Glutamatergic neuron (in vitro differentiated cells): Measurements from ENCODE around the gene ZNF280C. TPM values are rescaled to one million over a fixed set of nuclear protein-coding genes. Genes with fewer than 3 reads are reported as not detected.
A peak's percentile ranks its signal among the peaks of the same experiment; 100 is the strongest.

Source experiments
- DNase-seq: peaks from one replicate; pipeline ENCODE4 v3.0.0; 2022
- H3K27ac Mint-ChIP-seq: one replicate; pipeline ENCODE4 v1.8.0; 2020; ENCODE audit warnings: mild to moderate bottlenecking, mixed read lengths, inconsistent platforms; ENCODE audit not compliant: unreplicated experiment
- H3K27me3 Mint-ChIP-seq: one replicate; pipeline ENCODE4 v1.8.0; 2020; ENCODE audit warnings: mild to moderate bottlenecking, moderate library complexity, mixed read lengths, inconsistent platforms; ENCODE audit not compliant: unreplicated experiment
- H3K36me3 Mint-ChIP-seq: one replicate; pipeline ENCODE4 v1.8.0; 2020; ENCODE audit warnings: mild to moderate bottlenecking, mixed read lengths, inconsistent platforms; ENCODE audit not compliant: unreplicated experiment
- H3K4me1 Mint-ChIP-seq: one replicate; pipeline ENCODE4 v1.8.0; 2020; ENCODE audit warnings: mild to moderate bottlenecking, low read depth, mixed read lengths, inconsistent platforms; ENCODE audit not compliant: unreplicated experiment
- H3K4me3 Mint-ChIP-seq: one replicate; pipeline ENCODE4 v1.8.0; 2020; ENCODE audit warnings: mild to moderate bottlenecking, mixed read lengths, inconsistent platforms; ENCODE audit not compliant: unreplicated experiment
- H3K9me3 Mint-ChIP-seq: one replicate; pipeline ENCODE4 v1.8.0; 2020; ENCODE audit warnings: mild to moderate bottlenecking, moderate library complexity, mixed read lengths, inconsistent platforms; ENCODE audit not compliant: unreplicated experiment
- total RNA-seq: library from RNA; stranded (reverse); fragmentation: NEBNext Ultra II Directional; extraction: Animal tissue kit (Norgen Biotek cat#: 25700); gene quantifications from one replicate; pipeline ENCODE4 v1.2.1, GENCODE V29; 2021; ENCODE audit not compliant: unreplicated experiment
- TF ChIP-seq, protein P1 (sequence below): fragments of 200-600 bp; sonication (generic); IDR thresholded peaks from one replicate; pipeline ENCODE4 v1.5.0; 2021; ENCODE audit not compliant: partially characterized antibody, unreplicated experiment

The ZNF280C gene
- total RNA-seq, 1 donor from 2014 or later, result 13.0 TPM

DNA sequence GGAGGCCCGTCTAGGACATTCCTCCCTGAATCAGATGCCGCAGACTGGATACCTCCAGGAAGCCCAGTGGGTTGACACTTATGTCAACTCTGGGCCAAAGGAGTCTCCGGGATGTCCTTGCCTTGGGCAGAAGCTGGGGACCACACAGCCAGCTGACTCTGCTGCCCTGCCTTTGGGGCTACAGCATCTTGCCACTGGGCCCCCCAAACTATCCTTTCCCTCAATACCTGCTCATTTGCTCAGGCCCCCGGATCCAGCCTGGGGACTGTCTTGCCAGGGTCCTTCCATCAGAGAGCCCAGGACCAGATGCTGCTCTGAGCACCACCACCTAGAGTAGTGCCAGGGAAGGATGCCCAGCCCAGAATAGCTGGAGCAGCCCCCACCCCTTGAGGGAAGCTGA is 77.9 kb downstream of the ZNF280C start:
- TF ChIP-seq, protein P1, sequence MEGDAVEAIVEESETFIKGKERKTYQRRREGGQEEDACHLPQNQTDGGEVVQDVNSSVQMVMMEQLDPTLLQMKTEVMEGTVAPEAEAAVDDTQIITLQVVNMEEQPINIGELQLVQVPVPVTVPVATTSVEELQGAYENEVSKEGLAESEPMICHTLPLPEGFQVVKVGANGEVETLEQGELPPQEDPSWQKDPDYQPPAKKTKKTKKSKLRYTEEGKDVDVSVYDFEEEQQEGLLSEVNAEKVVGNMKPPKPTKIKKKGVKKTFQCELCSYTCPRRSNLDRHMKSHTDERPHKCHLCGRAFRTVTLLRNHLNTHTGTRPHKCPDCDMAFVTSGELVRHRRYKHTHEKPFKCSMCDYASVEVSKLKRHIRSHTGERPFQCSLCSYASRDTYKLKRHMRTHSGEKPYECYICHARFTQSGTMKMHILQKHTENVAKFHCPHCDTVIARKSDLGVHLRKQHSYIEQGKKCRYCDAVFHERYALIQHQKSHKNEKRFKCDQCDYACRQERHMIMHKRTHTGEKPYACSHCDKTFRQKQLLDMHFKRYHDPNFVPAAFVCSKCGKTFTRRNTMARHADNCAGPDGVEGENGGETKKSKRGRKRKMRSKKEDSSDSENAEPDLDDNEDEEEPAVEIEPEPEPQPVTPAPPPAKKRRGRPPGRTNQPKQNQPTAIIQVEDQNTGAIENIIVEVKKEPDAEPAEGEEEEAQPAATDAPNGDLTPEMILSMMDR, result no peak
- H3K36me3 Mint-ChIP-seq, result no peaks in the 10 kb centered on the region
- peaks cover under 1% of the 10 kb centered on the region for H3K4me1 Mint-ChIP-seq
- no peak overlapping the region for H3K27ac Mint-ChIP-seq
- H3K27me3 Mint-ChIP-seq, result no peaks in the 10 kb centered on the region
- H3K9me3 Mint-ChIP-seq, result peaks cover under 1% of the 10 kb centered on the region
- no peak overlapping the region for H3K4me3 Mint-ChIP-seq
- no peak for DNase-seq

DNA sequence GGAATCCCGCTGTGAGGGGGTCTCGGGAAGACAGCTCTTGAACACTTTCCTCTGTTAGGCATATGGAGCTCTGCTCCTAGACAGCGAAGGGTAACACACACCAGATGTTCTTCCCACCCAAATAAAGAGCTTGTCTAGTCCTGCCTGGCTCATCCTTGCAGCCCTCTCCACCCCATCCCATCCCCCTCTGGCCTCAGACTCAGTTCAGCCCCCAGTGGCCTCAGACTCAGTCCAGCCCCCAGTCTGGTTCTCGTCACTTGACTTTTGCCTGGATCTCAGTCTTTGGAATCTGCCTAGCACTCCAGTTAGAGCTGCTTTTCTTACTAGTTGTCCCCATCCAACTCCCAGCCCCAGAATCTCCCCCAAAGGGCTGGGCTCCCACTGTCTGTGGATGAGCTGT is 82.0 kb downstream of the ZNF280C start:
- Mint-ChIP-seq H3K27ac (no peak overlapping the region), H3K27me3 (no peaks in the 10 kb centered on the region), H3K4me3 (no peak overlapping the region), H3K4me1 (peaks cover 3% of the 10 kb centered on the region), H3K9me3 (peaks cover 3% of the 10 kb centered on the region), H3K36me3 (no peaks in the 10 kb centered on the region)
- no peak for DNase-seq
- TF ChIP-seq, protein P1, result no peak

DNA sequence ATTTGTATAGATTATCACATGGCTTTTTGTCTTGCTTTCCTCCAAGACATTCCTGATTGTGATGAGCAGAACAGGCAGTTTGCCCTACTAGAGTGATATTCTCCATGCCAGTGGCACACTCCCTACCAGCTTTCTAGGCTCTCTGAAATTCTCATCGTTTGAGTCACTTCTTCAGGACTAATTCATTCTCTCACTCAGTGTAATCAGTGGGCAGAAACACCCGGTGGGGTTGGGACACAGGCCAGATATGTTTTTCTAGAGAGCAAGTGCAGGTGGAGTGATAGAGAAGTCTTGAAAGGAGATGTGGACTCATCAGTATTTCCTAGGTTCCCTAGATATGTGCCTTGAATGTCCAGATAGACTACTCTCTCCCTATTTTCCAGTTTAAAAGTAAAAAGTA is 83.8 kb downstream of the ZNF280C start:
- Mint-ChIP-seq H3K4me1 (peaks cover 3% of the 10 kb centered on the region), H3K27ac (no peak overlapping the region), H3K4me3 (no peak overlapping the region), H3K27me3 (peaks cover 1% of the 10 kb centered on the region), H3K9me3 (peaks cover 3% of the 10 kb centered on the region), H3K36me3 (no peaks in the 10 kb centered on the region)
- no peak for DNase-seq
- TF ChIP-seq, protein P1, result no peak

GRCh38 chrX:130184168-130184567 is 84.5 kb downstream of the ZNF280C start:
- TF ChIP-seq, protein P1, result no peak
- DNase-seq, result no peak
- peaks cover 3% of the 10 kb centered on the region for H3K27me3 Mint-ChIP-seq
- no peak overlapping the region for H3K27ac Mint-ChIP-seq
- H3K36me3 Mint-ChIP-seq, result no peaks in the 10 kb centered on the region
- H3K4me1 Mint-ChIP-seq, result peaks cover 3% of the 10 kb centered on the region
- H3K9me3 Mint-ChIP-seq, result peaks cover 3% of the 10 kb centered on the region
- no peak overlapping the region for H3K4me3 Mint-ChIP-seq

- H3K36me3 Mint-ChIP-seq, result no peaks in the 10 kb centered on the region
- H3K4me1 Mint-ChIP-seq, result no peaks in the 10 kb centered on the region
- DNase-seq, result no peak
- H3K9me3 Mint-ChIP-seq, result peaks cover 2% of the 10 kb centered on the region
- peaks cover 3% of the 10 kb centered on the region for H3K27me3 Mint-ChIP-seq
- TF ChIP-seq, protein P1, result no peak
- H3K27ac Mint-ChIP-seq, result no peak overlapping the region
- H3K4me3 Mint-ChIP-seq, result peak overlapping the region; percentile 19
Measured at GRCh38 chrX:130179579-130180215, 89.0 kb downstream of the ZNF280C start.
